ENCODE data around the gene TRAPPC11.

- TF ChIP-seq CTCF (IDR thresholded peaks at IDR 0.05; ENCODE audit: low read depth, low read length) (no peak), EZH2phosphoT487 (IDR thresholded peaks at IDR 0.05; ENCODE audit: low read depth) (no peak)
Observed at GRCh38 chr4:183636503-183636902, 22.6 kb upstream of the TRAPPC11 start.

Data from OCI-LY3 (cell line).